SK-N-SH (cell line): ENCODE results near the gene TCIRG1. TPM values are rescaled to one million over a fixed set of nuclear protein-coding genes. Genes with fewer than 3 reads are reported as not detected.

Source experiments
- CTCF ChIA-PET: fragments of 300-600, 350-600 bp; formaldehyde crosslinking; extraction: SDS; loops from one replicate; lab custom pipeline; 2021; lab: Yijun Ruan, JAX
- POLR2A ChIA-PET: fragments of 350-600 bp; sonication (Branson Sonifier 250); formaldehyde crosslinking; extraction: SDS; loops from one replicate; lab custom pipeline; 2020; ENCODE audit warnings: antibody characterized with exemption, inconsistent platforms; lab: Yijun Ruan, JAX
- DNase-seq: peaks from one replicate; pipeline ENCODE4 v3.0.0; 2012
- H2AFZ ChIP-seq: fragments of 200-600 bp; sonication (generic); 2 replicates; pipeline ENCODE4 v1.8.1; 2016; ENCODE audit warnings: antibody characterized with exemption, mild to moderate bottlenecking, low read depth
- H3F3A ChIP-seq: fragments of 200-600 bp; sonication (generic); replicated peaks from 2 replicates; pipeline ENCODE3; 2016; ENCODE audit warnings: antibody characterized with exemption, mild to moderate bottlenecking; ENCODE audit not compliant: insufficient read depth
- H3K27ac ChIP-seq, 2 experiments: fragments of 200-500 bp in 1 of 2; fragments of 200-600 bp in 1 of 2; sonication (Bioruptor generic) in 1 of 2; sonication (generic), shearing (Covaris generic) in 1 of 2; 2 replicates each; pipeline versions ENCODE4 v1.5.1 to v1.6.1; 2014 to 2016; ENCODE audit warnings: low read depth in 2 of 2, inconsistent platforms in 1 of 2, low read length in 1 of 2, mild to moderate bottlenecking in 1 of 2, mixed read lengths in 1 of 2
- H3K27me3 ChIP-seq: fragments of 200-600 bp; sonication (generic), shearing (Covaris generic); 2 replicates; pipeline ENCODE4 v1.6.1; 2016; ENCODE audit warnings: mixed run types; ENCODE audit not compliant: insufficient read depth
- H3K36me3 ChIP-seq, 2 experiments: fragments of 200-500 bp in 1 of 2; fragments of 200-600 bp in 1 of 2; sonication (Bioruptor generic) in 1 of 2; sonication (generic) in 1 of 2; replicated peaks in 1 of 2; 2 replicates each; pipeline versions ENCODE3 to v1.5.1; 2014 to 2016; ENCODE audit warnings: low read length in 1 of 2, mild to moderate bottlenecking in 1 of 2; ENCODE audit not compliant: insufficient read depth in 2 of 2, control insufficient read depth in 1 of 2
- H3K4me1 ChIP-seq, 2 experiments: fragments of 200-500 bp in 1 of 2; fragments of 200-600 bp in 1 of 2; sonication (Bioruptor generic) in 1 of 2; sonication (generic), shearing (Covaris generic) in 1 of 2; 2 replicates each; pipeline versions ENCODE4 v1.5.1 to v1.6.1; 2014 to 2016; ENCODE audit warnings: low read depth in 1 of 2, low read length in 1 of 2, mixed run types in 1 of 2; ENCODE audit not compliant: insufficient read depth in 2 of 2, control insufficient read depth in 1 of 2
- H3K4me2 ChIP-seq: fragments of 200-600 bp; sonication (generic), shearing (Covaris generic); 2 replicates; pipeline ENCODE4 v1.6.1; 2017; ENCODE audit warnings: mixed run types
- H3K4me3 ChIP-seq, 2 experiments: fragments of 200-500 bp in 1 of 2; fragments of 200-600 bp in 1 of 2; sonication (Bioruptor generic) in 1 of 2; sonication (generic), shearing (Covaris generic) in 1 of 2; 2 replicates each; pipeline versions ENCODE4 v1.5.1 to v1.8.1; 2014 to 2016; ENCODE audit warnings: low read depth in 2 of 2, inconsistent platforms in 1 of 2, low read length in 1 of 2, mild to moderate bottlenecking in 1 of 2, mixed read lengths in 1 of 2, moderate library complexity in 1 of 2
- H3K79me2 ChIP-seq: fragments of 200-600 bp; sonication (generic); 2 replicates; pipeline ENCODE4 v1.8.1; 2017; ENCODE audit warnings: mild to moderate bottlenecking; ENCODE audit not compliant: insufficient read depth
- H3K9ac ChIP-seq: fragments of 200-600 bp; sonication (generic); 2 replicates; pipeline ENCODE4 v1.6.1; 2017; ENCODE audit warnings: mixed run types
- H3K9me2 ChIP-seq: fragments of 200-600 bp; sonication (generic); 2 replicates; pipeline ENCODE4 v1.6.1; 2017; ENCODE audit warnings: mixed run types
- H3K9me3 ChIP-seq: fragments of 200-600 bp; sonication (generic); 2 replicates; pipeline ENCODE4 v1.6.1; 2017; ENCODE audit warnings: mixed run types, mild to moderate bottlenecking, moderate library complexity
- H4K20me1 ChIP-seq: fragments of 200-600 bp; sonication (generic); 2 replicates; pipeline ENCODE4 v1.6.1; 2017; ENCODE audit warnings: mild to moderate bottlenecking, mixed run types; ENCODE audit not compliant: insufficient read depth
- ELF1 ChIP-seq: IDR thresholded peaks from 2 replicates; pipeline ENCODE4 v1.4.0; 2012
- PBX3 ChIP-seq: IDR thresholded peaks from 2 replicates; pipeline ENCODE4; 2012
- POLR2AphosphoS5 ChIP-seq: IDR thresholded peaks from 2 replicates; pipeline ENCODE4 v1.6.1; 2012; ENCODE audit warnings: low read depth, low read length
- RCOR1 ChIP-seq: fragments of 150-350 bp; IDR thresholded peaks from 2 replicates; pipeline ENCODE4 v1.6.1; 2017; ENCODE audit warnings: antibody characterized with exemption, low read length
- RXRA ChIP-seq: IDR thresholded peaks from 2 replicates; pipeline ENCODE4 v1.4.0; 2012; ENCODE audit warnings: low read depth, mild to moderate bottlenecking, borderline replicate concordance
- SMC3 ChIP-seq: IDR thresholded peaks from 2 replicates; pipeline ENCODE4 v1.6.1; 2012; ENCODE audit warnings: low read depth, low read length, improper control_type of control experiment
- WGBS: methylation state at CpG from one replicate; pipeline ENCODE4 v1.1.6; 2017; ENCODE audit warnings: low lambda C conversion rate; 5-methylcytosine and 5-hydroxymethylcytosine counted together
- polyA plus RNA-seq, 3 experiments: library from polyadenylated mRNA; depleted of rRNA; stranded (reverse); fragments of >200 nt; gene quantifications; 2 replicates each; pipeline ENCODE4 v1.2.3, GENCODE V29; 2012
- TF ChIP-seq, protein P1 (sequence below): fragments of 150-350 bp; IDR thresholded peaks from 2 replicates; pipeline ENCODE4 v1.6.1; 2016; ENCODE audit warnings: mild to moderate bottlenecking, low read depth, low read length
- TF ChIP-seq, protein P2 (sequence below): IDR thresholded peaks from 2 replicates; pipeline ENCODE4 v1.4.0; 2012; ENCODE audit warnings: low read depth, borderline replicate concordance

TCIRG1 gene
- polyA plus RNA-seq, 1 of the 3 experiments (the other 2 are of a cell fraction): 0.58 TPM

DNA sequence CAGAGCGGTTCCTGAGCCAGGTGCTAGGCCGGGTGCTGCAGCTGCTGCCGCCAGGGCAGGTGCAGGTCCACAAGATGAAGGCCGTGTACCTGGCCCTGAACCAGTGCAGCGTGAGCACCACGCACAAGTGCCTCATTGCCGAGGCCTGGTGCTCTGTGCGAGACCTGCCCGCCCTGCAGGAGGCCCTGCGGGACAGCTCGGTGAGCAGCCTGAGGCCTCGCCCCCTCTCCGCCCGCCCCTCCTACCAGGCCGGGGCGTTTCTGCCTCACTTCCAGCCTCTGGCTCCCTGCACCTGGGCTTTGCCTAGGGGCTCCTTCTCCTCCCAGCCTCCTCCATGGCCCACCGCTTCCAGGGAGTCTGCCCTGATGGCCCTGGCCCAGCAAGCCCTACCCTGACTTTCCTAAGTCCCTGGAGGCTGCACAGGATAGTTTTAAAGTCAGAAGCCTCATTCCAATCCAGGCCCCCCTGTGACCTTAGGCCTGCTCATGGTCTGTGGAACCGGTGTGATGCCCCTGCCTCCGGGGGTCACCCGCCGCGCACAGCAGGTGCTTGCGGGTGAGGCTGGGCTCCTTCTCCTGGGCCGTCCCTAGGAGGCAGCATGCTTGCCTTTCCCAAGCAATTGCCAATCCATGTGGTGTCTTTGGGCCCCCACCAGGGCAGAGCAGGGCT, 5.5 kb downstream of the TCIRG1 start:
- Histone ChIP-seq H2AFZ (no peak overlapping the region), H3K9me3 (no peaks in the 10 kb centered on the region), H4K20me1 (no peaks in the 10 kb centered on the region), H3K27me3 (no peaks in the 10 kb centered on the region), H3K79me2 (no peaks in the 10 kb centered on the region), H3K36me3 (no peaks in the 10 kb centered on the region), H3K4me3 (no peak overlapping the region), H3K9me2 (no peaks in the 10 kb centered on the region), H3K4me1 (peaks cover 12% of the 10 kb centered on the region in 2 experiments; a peak in 2 of 4 replicates), H3K27ac (no peak overlapping the region), H3K9ac (no peak overlapping the region), H3K4me2 (no peak overlapping the region), H3F3A (no peaks in the 10 kb centered on the region)
- ChIA-PET POLR2A (no interaction called here), CTCF (interaction anchor here (1.2 kb wide), 1 partner anchor 165 kb away, joined by 3 read pairs; no protein-coding TSS in a partner anchor)
- no peak for TF ChIP-seq POLR2AphosphoS5
- peak; percentile 47 for DNase-seq
- 97% methylated on average over 17 of the region's 24 CpGs for WGBS

- Histone ChIP-seq H3K27me3 (no peaks in the 10 kb centered on the region), H2AFZ (no peak overlapping the region), H3K9ac (no peak overlapping the region), H3K79me2 (no peaks in the 10 kb centered on the region), H3K4me2 (no peak overlapping the region), H4K20me1 (no peaks in the 10 kb centered on the region), H3K4me3 (no peak overlapping the region), H3K36me3 (no peaks in the 10 kb centered on the region), H3K4me1 (peaks cover 9 to 10% of the 10 kb centered on the region in 2 experiments; a peak in 2 of 4 replicates), H3K27ac (no peak overlapping the region), H3K9me3 (no peaks in the 10 kb centered on the region), H3K9me2 (no peaks in the 10 kb centered on the region), H3F3A (no peaks in the 10 kb centered on the region)
- CTCF ChIA-PET: interaction anchor here (1.2 kb wide), 1 partner anchor 164 kb away, joined by 3 read pairs; no protein-coding TSS in a partner anchor
- peak; percentile 31 for DNase-seq
- POLR2A ChIA-PET: no interaction called here
- TF ChIP-seq RXRA: no peak
- TF ChIP-seq ELF1: no peak
- no peak for TF ChIP-seq RCOR1
- TF ChIP-seq PBX3: no peak
- TF ChIP-seq SMC3: no peak
- TF ChIP-seq, protein P1, sequence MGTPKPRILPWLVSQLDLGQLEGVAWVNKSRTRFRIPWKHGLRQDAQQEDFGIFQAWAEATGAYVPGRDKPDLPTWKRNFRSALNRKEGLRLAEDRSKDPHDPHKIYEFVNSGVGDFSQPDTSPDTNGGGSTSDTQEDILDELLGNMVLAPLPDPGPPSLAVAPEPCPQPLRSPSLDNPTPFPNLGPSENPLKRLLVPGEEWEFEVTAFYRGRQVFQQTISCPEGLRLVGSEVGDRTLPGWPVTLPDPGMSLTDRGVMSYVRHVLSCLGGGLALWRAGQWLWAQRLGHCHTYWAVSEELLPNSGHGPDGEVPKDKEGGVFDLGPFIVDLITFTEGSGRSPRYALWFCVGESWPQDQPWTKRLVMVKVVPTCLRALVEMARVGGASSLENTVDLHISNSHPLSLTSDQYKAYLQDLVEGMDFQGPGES: no peak
- TF ChIP-seq, protein P2, sequence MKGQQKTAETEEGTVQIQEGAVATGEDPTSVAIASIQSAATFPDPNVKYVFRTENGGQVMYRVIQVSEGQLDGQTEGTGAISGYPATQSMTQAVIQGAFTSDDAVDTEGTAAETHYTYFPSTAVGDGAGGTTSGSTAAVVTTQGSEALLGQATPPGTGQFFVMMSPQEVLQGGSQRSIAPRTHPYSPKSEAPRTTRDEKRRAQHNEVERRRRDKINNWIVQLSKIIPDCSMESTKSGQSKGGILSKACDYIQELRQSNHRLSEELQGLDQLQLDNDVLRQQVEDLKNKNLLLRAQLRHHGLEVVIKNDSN: no peak
- WGBS: no CpG with 5 or more reads among the region's 18 CpGs
These were observed 6.1 kb downstream of the TCIRG1 start for GRCh38 chr11:68044898-68045351.
